ENCODE data around the gene NMUR1. TPM values are rescaled to one million over a fixed set of nuclear protein-coding genes. Genes with fewer than 3 reads are reported as not detected.
"Not testable (repeated sequence)": the region's sequence is repeated elsewhere in the genome, so short reads cannot be mapped to it uniquely, and the experiment has no call there.

The NMUR1 gene
- not detected for total RNA-seq

- DNase-seq, result peak; percentile 64
Measured at GRCh38 chr2:231530099-231531011, at the start of gene NMUR1. Gene NMUR1 (minus strand): TSS chr2:231530445. CDS start chr2:231530361, 84 bp downstream.

DNA sequence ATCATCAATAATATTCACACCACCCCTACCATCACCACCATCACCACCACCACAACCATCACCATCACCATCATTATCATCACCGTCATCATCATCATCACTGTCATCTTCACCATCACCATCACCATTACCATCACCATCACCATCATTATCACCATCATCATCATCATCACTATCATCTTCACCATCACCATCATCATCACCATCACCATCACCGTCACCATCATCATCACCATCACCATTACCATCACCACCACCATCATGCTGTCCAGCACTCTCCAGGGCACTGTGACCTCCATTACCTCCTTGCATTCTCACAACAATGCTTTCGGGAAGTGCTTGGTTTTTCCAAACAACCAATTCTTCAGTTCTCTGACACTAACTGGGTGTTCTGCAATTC is 49.3 kb upstream of the NMUR1 start:
- DNase-seq, result no peak

DNA sequence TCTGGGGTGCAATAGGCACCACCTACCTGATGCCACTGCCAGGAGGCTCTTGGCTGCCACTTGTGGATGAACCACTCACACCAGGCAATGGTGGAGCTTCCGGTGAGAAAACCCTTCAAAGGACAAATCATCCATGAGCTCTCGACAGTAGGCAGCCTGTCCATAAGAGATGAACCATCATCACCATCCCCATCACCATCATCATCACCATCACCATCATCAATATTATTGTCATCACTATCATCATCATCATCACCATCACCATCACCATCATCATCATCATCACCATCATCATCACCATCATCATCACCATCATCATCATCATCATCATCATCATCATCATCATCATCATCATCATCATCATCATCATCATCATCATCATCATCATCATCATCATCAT is 48.4 kb upstream of the NMUR1 start:
- not testable (repeated sequence) for DNase-seq

- no peak for DNase-seq
Measured at GRCh38 chr2:231576465-231576864, 46.2 kb upstream of the NMUR1 start.

- no peak for DNase-seq
Measured at GRCh38 chr2:231575612-231576256, 45.5 kb upstream of the NMUR1 start.

DNA sequence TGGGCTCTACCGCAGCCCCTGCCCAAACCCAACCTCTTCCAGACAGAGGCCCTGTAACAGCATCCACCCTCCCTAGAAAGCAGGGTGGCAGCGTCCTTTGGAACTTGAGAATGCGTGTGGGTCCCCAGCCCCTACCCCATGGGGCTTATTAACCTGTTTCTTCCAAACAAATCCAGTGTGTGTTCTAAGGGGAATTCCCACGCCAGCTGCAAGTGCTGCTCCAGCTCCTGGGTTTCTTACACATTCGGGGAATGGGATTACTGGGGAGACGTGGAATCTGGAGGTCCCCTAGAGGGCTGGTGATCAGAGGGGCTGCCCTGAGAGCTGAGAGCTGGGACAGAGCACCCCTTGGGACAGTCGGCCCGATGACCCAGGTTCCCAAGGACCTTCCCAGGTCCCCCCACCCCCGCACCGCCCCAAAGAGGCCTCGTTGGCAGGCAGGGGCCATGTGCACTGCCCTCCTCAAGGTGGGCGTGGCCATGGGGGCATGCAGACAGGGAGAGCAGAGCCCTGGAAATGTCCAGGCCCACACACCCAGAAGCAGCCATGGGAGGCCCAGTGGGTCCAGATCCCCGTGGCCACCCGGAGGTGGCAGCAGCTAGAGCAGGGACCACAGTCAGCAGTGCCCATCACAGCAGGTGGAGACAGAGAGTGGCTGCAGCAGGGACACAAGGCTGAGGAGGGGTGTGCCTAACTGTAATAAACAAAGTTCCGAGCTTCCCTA is 43.6 kb upstream of the NMUR1 start:
- DNase-seq, result no peak

DNA sequence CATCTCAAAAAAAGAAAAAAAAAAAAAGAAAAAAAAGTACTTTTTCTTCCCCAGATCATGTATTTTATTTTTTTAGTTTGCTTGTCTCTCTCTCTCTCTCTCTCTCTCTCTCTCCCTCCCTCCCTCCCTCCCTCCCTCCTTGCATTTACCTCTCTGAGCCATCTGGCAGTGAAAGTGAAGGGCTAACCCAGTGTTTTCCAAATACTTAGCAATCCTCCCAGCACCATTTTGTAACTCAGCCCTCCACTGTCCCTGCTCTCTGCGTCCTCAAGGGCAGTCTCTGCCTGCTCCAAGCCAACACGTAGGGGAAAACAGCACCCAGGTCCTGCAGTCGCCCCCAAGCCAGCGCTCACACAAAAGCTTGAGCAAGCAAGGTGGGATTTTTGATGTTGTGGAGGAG is 42.9 kb upstream of the NMUR1 start:
- no peak for DNase-seq

- no peak for DNase-seq
Measured at GRCh38 chr2:231571661-231572191, 41.5 kb upstream of the NMUR1 start.

DNA sequence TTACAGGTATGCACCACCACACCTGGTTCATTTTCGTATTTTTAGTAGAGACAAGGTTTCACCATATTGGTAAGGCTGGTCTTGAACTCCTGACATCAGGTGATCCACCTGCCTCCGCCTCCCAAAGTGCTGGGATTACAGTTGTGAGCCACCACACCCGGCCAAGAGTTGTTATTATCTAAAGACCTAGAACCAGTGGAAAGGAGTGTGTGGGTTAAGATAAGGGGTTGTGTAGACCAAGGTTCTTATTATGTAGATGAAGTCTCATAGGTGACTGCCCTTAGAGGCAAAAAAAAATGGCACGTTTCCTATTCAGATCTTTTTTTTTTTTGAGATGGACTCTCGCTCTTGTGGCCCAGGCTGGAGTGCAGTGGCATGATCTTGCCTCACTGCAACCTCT is 40.7 kb upstream of the NMUR1 start:
- DNase-seq, result not testable (repeated sequence)

GRCh38 chr2:231568785-231569435 is 38.7 kb upstream of the NMUR1 start:
- no peak for DNase-seq

DNA sequence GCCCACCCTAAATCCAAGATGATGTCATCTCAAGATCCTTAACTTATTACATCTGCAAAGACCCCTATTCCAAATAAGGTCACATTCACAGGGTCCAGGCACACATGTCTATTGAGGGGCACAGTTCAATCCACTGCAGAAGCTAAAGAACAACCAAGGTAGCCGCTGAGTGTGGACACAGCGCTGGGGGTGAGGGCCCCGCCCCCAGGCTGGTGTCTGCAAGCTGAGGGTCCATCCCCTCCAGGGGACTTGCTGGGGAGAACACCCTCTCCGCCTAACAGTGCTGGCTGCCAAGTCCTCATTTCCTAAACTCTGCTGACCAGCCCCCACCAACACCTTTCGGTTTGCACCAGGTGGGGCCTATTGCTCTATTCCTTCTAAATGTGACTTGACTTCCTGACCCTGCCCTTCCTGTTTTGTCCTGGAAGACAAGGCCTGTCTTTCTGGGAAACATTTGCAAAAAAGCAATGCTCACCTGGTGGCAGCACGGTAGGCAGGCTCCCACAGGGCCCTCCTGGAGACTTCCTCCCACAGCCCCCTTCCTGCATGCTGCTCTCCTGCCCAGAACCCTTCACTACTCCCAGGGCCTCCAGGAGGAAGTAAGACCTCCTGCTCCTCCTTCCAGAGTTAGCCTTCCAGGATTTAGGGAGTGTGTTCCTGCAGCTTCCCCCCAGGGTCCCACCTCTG is 38.0 kb upstream of the NMUR1 start:
- no peak for DNase-seq

DNA sequence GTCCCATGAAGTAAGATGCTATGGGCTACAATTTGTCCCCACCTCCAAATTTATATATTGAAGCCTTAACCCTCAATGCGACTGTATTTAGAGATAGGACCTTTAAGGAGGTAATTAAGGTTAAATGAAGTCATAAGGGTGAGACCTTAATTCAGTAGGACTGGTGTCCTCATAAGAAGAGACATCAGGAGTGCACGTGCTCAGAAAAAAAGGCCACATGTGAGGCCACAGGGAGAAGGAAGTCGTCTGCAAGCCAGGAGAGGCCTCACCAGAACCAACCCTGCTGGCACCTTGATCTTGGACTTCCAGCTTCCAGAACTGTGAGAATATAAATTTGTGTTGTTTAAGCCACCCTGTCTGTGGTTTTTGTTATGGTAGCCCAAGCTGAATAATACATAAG is 36.9 kb upstream of the NMUR1 start:
- no peak for DNase-seq

GRCh38 chr2:231565887-231566594 is 35.8 kb upstream of the NMUR1 start:
- DNase-seq, result no peak

- DNase-seq, result no peak
Measured at GRCh38 chr2:231563378-231563961, 33.2 kb upstream of the NMUR1 start.

DNA sequence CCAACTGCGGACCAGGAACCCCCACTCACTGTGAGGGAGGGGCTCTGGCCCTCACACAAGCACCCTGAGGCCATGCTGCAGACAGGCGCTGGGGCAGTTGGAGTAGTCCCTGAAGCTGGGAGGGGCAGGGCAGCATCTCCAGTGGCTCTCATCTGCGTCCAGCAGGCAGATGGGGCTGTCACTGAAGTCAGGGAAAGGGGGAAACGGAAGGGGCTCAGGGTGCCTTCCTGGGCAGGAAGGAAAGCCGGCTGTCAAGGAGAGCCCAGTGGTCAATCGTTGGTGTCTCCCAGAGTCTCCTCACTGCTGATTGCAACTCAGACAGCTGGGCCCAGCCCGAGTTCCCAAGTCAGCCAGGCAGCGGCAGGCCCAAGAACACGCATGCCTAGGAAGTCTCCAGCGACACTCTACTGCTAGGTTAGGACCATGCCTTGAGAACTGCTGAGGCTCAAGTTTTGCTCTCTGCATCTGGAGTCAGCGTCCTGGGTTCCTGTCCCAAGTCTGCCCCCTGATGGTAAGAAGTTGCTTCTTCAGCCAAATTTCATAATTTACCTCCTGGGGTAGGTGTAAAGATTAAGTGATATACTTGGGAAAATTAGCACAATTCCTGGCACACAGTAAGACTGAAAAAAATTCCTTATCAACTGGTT is 27.4 kb upstream of the NMUR1 start:
- DNase-seq, result peak; percentile 41

- no peak for DNase-seq
Measured at GRCh38 chr2:231556981-231557380, 26.7 kb upstream of the NMUR1 start.

GRCh38 chr2:231556496-231556895 is 26.3 kb upstream of the NMUR1 start:
- not testable (repeated sequence) for DNase-seq

DNA sequence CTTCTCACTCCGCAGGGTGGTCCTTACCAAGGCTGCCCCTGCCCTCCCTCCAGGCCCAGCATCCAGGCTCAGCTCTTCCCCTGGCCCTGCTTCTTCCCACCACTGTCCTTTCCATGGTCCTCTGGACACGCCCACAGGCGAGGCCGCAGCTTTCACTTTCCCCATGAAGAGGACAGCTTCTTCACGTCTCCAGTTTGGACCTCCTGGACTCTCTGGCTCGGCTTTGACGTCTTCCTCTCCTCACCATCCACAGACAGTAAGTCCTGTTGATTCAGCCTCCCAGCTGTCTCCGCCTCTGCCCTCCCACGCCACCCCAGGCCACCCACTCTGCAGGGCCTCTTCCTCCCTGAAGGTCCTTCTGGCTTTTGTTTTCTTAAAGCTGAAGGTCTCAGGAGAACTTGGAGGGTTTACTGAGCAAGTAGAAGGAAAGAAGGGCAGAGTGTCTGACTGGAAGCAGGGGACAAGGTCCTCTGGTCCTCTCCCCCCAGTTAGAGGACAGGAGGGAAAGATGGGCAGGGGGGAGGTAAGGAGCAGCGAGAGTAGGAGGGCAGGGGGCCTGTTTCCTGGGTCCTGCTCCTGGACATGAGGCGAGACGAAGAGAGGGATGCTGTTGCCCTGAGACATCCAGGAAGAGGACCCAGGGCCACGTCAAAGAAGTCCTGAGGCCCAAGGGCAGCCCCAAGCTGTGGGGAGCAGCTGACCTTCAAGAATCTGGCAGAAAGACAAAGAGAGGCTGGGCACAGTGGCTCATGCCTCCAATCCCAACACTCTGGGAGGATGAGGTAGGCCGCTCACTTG is 24.7 kb upstream of the NMUR1 start:
- no peak for DNase-seq

DNA sequence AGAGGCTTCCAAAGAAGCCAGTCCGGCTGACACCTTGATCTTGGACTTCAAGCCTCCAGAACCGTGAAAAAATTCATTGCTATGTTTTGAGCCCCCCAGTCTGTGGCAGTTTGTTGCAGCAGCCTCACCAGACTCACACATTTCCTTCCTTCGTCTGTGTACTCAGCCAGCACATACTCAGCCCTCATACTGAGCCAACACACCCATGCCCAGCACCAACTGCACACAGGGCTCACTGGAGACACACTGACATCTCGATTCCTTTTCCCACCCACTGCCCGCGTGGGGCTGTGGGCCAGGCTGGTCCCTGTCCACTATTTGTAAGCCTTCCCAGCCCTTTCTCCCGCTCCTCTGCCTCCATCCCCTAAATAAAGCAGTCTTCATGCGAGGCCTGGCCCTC is 24.1 kb upstream of the NMUR1 start:
- no peak for DNase-seq

DNA sequence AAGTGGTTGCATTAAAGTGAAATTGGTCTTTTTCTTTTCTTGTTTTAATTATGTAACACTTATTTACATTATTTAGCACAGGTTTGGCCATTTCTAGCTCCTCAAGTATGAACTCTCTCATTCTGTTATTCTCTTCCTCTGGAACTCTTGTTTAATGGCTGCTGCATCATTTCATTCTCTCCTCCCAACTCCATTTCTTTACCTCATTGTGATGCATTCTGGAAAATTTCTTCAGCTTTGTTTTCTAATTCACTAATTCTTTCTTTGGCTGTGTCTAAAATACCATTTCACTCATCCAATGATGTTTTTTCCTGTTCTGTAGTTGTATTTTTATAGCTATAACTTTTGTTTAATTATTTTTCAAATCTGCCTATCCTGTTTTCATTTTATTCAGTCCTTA is 22.5 kb upstream of the NMUR1 start:
- DNase-seq, result no peak
